GM13976 (cell line): ENCODE results near the gene STK4.

ENCODE experiments used
- DNase-seq: peaks from one replicate; pipeline ENCODE4 v3.0.0; 2012; ENCODE audit warnings: low spot score
- in situ Hi-C: fragments of 300-500 bp; cut with MboI; formaldehyde crosslinking; loops from one replicate; pipeline ENCODE4 v1.12.0; 2022; ENCODE audit warnings: low sequenced_read_pairs, mixed read lengths, inconsistent platforms; ENCODE audit not compliant: unreplicated experiment
- TF ChIP-seq, protein P1 (sequence below): IDR thresholded peaks from 2 replicates; pipeline ENCODE4 v1.5.1; 2012; ENCODE audit warnings: borderline replicate concordance, mild to moderate bottlenecking; ENCODE audit not compliant: insufficient read depth; ENCODE audit errors: extremely low read depth, missing control alignments, control extremely low read depth

The STK4 gene

DNA sequence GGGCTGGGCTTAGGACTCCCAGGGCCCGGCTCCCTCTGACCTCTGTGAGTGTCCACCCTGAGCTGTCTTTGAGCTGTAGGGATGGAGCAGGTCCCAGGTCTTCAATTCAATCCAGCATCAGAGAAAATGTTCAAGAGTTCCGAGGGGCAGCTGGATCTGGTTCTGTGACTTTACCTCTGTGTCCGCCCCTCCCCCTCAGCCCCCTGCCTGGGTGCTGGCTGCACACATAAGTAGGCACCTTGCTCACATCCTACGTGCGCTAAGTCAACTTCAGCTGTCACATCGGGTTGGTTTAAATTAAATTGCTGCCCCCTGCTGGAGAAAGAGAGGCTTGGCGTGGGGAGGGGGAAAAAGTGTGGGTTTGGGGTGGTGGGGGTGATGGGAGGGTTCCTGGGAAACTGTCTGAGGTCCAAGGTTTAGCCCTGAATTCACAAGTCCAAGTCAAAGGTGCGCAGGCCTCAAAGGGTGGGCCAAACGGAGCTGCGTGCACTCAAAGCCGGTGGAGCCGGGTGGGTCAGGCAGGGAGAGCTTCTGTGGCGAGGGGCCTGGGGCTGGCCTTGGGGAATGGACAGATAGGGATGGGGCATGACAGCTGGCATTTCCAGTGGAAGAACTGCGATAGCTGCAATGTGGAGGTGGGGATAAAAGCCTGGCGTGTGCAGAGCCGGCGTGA, 145.6 kb downstream of the STK4 start:
- DNase-seq = no peak
- in situ Hi-C loops = no loop called here
- TF ChIP-seq, protein P1, sequence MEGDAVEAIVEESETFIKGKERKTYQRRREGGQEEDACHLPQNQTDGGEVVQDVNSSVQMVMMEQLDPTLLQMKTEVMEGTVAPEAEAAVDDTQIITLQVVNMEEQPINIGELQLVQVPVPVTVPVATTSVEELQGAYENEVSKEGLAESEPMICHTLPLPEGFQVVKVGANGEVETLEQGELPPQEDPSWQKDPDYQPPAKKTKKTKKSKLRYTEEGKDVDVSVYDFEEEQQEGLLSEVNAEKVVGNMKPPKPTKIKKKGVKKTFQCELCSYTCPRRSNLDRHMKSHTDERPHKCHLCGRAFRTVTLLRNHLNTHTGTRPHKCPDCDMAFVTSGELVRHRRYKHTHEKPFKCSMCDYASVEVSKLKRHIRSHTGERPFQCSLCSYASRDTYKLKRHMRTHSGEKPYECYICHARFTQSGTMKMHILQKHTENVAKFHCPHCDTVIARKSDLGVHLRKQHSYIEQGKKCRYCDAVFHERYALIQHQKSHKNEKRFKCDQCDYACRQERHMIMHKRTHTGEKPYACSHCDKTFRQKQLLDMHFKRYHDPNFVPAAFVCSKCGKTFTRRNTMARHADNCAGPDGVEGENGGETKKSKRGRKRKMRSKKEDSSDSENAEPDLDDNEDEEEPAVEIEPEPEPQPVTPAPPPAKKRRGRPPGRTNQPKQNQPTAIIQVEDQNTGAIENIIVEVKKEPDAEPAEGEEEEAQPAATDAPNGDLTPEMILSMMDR = no peak

DNA sequence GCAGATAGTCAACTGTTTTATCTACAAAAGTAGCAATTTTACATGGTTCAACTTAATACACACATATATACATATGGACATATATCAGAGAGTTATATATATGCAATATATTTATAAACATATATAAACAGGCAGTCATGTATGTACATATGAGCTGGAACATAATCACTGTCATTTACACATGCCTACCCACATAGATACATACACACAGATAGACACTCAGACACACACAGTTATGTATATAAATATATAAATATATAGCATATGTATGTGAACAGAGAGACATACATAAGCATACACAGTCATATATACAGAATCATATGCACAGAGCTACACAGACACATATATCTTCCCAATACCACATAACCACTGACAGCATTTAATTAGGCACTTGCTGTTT, 146.4 kb downstream of the STK4 start:
- in situ Hi-C loops = no loop called here
- TF ChIP-seq, protein P1 = no peak
- DNase-seq = no peak

- no peak for DNase-seq
- in situ Hi-C loops = no loop called here
- TF ChIP-seq, protein P1 = no peak
Measured at GRCh38 chr20:45113865-45114264, 147.6 kb downstream of the STK4 start.

- DNase-seq = peak; percentile 33
- in situ Hi-C loops = no loop called here
- TF ChIP-seq, protein P1 = no peak
Measured at GRCh38 chr20:45114465-45115385, 148.4 kb downstream of the STK4 start, which contains the start of gene WFDC5. Gene WFDC5 (minus strand): TSS chr20:45115174. CDS start chr20:45115083, 91 bp downstream.

DNA sequence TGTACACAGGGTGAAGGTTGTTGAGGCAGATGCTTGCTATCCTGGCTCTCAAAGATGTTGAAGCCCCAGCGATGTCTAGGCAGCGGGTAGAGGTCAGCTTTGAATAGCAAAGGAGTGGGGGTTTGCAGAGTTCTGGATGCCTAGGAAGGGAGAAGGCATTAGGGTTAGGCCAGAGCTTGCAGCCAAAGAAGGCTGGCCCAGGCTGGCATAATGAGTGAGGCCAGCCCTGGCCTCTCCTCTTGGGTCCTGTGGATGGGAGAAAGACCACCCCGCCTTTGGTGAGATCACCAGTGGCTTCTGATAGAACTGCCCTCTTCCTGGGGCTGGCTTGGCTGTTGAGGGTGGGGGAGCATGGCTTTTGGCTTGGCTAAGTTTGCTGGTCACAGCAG, 149.1 kb downstream of the STK4 start:
- TF ChIP-seq, protein P1 = no peak
- in situ Hi-C loops = no loop called here

DNA sequence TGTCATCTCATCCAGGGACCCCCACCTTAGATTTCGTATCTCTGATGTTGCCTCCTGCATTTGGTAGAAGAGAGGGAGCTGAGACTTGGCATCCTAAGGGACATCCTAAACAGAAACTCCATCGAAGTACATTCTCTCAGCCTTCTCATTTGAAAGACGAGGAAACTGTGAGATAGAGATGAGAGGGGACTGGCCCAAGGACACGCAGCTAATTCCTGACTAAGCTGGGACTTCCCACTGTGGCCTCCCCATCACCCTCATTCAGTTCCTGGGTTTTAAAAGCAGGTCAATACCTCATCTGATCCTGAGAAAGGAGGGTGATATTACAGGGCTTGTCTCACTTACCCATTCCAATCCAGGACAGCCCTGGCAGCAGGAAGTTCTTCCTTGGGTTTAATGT, 149.5 kb downstream of the STK4 start:
- DNase-seq = no peak

More for the DNA sequence above, 149.1 kb downstream of the STK4 start:
- no peak for DNase-seq

More for the DNA sequence above, 149.5 kb downstream of the STK4 start:
- TF ChIP-seq, protein P1 = no peak
- in situ Hi-C loops = no loop called here
